ENCODE results near the gene PCYT1A.
"Not testable (repeated sequence)": the region's sequence is repeated elsewhere in the genome, so short reads cannot be mapped to it uniquely, and the experiment has no call there.

PCYT1A gene

DNA sequence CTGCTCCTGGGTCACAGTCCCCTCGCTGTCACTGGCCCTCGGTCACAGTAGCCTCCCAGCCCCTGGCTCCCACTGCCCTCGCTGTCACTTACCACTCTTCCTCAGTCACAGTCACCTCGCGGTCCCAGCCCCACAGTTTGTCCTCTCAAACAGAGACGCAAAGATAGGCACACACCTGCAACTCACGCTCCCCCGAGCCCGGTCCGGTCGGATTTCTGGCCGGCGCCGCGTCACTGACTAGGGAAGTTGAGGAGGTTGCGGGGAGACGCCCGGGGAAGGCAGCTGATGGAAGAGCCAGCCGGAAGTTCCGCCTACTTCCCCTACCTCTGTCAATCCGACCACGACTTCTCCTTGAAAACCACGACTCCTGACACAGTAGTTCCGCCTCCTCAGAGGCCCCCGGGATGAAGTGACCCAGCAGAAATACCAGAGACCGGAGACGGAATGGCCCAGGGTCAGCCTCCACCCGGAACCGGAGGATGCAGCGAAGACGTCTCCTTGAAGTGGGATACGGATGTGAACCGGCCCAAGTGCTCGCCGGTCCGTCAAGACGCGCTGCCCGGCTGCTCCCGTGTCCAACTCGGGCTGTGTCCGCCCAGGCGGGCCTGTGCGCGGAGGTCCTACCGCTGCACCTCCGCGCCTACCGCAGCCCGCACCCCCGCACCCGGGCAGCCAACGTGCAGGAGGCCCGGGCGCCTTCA is at the start of gene PCYT1A:
PCYT1A (minus strand) TSS at position 287 of the 701 bp plus-strand sequence. CDS start 17,195 bp downstream, outside the sequence.
- DNase-seq = peak; percentile 81 to 84

DNA sequence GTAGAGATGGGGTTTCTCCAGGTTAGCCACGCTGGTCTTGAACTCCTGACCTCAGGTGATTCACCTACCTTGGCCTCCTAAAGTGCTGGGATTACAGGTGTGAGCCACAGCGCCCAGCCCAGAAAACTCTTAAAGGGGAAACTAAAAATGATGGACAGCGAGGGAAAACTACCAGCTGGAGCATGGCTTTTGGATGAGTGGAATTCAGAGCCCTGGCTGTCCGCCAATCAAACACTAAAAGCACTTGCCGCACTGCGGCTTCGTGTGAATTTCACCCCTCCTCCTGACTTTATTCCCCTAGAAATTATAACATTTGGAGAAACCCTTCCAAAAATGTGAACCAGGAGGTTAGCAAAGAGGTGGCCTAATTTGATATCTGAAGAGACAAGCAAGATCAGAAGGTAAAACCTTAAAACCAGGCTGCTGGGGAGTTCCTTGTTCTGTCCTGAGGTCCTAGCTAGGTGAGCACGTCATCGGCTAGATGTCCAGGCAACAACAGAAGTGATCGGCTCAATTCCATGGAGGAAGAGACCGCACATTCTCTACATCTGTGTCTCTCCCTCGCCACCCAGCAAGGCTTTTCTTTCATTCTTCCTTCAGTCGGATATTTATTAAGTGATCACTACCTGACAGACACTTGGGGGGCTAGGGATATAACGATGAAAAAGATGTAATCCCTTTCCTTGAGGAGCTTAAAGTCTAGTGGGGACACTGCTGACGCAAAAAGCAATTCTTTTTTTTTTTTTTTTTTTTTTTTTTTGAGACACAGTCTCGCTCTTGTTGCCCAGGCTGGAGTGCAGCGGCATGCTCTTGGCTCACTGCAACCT is 49.0 kb upstream of the PCYT1A start:
- no peak for DNase-seq

DNA sequence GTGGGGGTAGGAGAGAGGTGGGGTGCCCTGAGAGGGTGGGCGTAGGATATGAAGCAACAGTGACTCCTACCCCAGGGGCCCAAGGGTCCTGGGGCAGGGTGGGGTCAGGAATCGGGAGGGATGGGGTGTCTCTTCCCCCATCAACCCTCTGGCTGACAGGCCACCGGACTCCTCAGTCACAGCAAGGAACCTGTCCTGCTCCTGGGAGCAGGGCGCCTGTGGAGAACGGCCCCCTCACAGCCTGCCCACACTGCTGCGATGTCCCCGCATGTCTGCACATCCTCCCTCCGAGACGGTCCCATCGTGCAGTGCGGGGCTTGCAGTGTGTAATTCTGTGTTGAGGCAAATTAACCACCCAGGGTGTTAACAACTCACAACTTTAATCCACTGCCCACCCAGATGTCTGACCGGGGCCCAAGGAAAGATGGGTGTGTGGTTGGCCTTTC is 48.0 kb upstream of the PCYT1A start:
- no peak for DNase-seq

DNA sequence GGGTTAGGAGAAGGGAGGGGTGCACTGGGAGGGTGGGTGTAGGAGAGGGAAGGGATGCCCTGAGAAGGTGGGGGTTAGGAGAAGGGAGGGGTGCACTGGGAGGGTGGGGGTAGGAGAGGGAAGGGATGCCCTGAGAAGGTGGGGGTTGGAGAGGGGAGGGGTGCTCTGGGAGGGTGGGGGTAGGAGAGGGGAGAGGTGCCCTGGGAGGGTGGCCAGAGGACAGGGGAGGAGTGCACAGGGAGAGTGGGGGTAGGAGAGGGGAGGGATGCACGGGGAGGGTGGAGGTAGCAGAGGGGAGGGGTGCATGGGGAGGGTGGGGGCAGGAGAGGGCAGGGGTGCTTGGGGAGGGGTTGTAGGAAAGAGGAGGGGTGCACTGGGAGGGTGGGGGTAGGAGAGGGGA is 47.5 kb upstream of the PCYT1A start:
- no peak for DNase-seq

DNA sequence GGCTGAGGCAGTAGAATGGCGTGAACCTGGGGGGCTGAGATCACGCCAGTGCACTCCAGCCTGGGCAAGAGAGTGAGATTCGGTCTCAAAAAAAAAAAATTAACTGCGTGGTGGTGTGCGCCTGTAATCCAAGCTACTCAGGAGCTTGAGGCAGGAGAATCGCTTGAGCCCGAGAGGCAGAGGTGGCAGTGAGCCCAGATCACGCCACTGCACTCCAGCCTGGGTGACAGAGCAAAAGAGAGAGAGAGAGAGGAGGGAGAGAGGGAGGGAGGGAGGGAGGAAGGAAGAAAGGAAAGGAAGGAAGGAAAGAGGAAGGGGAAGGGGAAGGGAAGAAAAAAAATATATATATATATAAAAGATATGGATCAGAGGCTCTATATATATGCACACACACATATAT is 44.6 kb upstream of the PCYT1A start:
- no peak for DNase-seq

DNA sequence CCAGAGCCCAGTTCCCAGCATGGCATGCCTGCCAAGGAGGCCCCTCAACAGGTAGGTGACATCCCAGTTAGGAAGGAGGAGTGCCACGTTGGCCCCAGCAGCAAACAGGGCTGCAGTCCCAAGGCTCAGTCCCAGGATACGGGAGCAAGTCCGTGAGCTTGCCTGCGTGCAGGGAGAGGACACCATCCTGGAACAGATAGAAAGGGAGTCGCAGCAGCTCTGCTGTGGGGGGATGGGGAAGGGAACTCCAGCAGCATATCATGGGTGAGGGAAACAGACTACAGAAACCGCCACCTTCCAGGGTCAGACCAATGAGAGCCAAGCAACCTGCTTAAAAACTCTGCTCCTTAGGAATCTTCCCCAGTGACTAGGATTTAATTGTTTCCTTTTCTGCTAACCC is 39.9 kb upstream of the PCYT1A start:
- no peak for DNase-seq

DNA sequence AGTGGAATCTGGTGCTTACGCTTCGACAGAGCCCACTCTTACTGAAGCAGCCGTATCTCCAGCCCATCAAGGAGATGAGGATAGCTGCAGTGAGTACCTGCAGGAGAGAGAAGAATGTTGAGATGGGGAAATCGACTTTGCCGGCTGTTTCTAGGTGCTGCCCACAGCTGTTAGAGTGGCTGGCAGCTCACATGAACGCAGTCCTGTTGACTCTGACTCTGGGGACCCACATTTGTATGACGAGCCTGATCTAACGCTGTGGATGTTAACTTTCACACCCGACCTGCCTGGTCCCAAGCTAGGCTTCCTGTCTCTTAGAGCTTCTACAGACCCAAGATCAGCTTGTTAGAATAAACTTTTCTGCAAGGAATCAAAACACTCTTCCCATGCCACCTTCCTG is 39.4 kb upstream of the PCYT1A start:
- DNase-seq = no peak

DNA sequence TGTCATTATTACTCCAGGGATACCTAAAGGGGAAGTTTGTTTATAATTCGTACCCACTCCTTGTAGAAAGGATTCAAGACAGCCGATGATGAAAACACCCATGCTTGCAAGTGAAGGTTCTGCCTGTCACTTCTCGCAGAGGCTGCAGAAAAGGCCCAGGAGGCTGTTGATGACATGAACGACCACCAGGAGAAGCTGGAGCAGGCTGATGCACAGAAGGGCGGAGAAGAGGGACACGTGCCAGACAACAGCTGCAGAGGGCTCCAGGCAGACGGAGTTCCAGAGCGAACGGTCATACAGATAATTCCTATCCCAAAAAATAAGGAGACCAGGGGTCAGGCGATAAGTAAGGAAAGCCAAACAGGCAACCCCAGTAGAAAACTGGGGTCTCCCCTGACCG is 36.2 kb upstream of the PCYT1A start:
- no peak for DNase-seq

DNA sequence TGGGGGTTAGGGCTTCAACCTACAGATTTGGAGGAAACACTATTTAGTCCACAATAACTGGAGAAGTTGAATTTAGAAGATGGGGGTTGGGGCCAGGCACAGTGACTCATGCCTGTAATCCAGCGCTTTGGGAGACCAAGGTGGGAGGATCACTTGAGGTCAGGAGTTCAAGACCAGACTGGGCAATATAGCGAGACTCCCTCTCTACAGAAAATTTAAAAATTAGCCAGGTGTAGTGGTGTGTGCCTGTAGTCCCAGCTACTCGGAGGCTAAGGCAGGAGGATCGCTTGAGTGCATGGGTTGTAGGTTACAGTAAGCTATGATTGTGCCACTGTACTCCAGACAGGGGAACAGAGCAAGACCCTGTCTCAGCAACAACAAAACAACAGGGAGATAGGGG is 35.5 kb upstream of the PCYT1A start:
- no peak for DNase-seq

DNA sequence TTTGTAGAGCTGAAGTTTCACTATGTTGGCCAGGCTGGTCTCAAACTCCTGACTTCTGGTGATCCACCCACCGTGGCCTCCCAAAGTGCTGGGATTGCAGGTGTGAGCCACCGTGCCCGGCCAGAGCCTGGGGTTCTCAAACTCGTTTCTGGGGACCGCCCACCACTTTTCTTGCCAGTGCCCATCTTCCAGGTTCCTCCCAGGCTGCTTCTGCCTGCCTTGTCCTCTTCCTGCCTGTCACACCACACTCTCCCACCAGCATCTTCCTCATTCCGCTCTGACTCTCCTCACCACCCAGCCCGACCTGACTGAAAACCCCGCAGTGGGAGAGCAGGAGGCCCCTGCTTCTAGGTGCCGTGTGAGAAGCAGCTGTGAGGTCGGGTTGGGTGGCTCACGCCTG is 33.6 kb upstream of the PCYT1A start:
- DNase-seq = peak in 1 of 2 donors; percentile 24

DNA sequence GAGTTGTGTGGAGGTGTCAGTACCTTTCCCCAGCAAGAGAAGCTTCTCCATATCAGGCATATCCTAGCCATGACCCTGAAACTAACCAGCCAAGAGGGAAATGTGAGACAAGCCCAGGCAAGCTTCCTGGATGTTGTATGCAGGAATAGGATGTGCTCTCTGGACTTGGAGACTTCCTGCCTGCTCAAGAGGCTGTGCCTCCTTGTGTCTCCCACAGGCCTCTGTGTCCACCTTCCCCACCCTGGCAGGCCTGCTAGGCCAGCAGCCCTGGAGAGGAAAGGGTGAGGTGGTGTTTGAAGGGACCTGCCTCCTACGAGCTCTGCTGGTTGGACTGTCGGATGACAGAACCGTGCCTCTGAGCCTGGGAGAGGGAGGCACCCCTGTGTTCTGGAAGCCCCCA is 32.6 kb upstream of the PCYT1A start:
- no peak for DNase-seq

DNA sequence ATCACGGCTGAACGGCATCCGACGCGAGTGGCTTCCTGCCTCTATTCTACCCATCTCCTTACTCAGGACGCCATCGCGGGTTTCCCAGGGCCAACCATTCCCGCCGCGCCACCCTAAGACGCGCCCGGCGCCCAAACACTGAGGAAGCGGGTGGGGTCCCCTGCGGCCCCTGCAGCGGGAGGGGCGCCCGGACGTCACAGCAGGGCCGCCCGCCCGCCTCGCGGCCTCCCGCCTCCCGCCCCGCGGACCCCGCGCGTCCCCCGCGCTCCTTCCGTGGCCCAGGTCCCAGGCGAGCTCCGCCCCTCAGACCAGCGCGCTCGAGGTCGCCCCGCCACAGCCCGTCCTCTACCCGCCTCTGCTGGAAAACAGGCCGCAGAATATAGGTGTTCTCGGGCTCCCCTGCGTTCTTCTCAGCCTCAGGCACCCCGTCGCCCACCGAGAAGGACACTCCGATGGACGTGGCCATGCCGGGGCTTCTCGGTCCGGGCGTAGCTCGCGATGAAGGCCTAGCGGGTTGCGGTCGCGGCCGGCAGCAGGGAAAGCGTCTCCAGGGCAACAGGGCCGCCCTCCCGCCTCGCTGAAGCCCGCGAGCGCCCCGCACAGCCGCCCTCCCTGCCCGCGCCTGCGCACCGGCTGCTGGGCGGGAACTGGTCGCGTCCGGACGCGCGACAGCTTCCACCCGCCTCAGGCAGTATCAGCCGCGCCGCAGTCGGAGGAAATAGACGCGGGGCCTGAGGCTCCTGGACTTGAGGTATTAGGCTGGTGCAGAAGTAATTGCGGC is 30.4 kb upstream of the PCYT1A start, which contains the start of gene DYNLT2B:
DYNLT2B (minus strand) TSS at position 554 of the 781 bp plus-strand sequence; CDS start at position 466, 88 bp downstream.
- DNase-seq = peak; percentile 89 to 91

DNA sequence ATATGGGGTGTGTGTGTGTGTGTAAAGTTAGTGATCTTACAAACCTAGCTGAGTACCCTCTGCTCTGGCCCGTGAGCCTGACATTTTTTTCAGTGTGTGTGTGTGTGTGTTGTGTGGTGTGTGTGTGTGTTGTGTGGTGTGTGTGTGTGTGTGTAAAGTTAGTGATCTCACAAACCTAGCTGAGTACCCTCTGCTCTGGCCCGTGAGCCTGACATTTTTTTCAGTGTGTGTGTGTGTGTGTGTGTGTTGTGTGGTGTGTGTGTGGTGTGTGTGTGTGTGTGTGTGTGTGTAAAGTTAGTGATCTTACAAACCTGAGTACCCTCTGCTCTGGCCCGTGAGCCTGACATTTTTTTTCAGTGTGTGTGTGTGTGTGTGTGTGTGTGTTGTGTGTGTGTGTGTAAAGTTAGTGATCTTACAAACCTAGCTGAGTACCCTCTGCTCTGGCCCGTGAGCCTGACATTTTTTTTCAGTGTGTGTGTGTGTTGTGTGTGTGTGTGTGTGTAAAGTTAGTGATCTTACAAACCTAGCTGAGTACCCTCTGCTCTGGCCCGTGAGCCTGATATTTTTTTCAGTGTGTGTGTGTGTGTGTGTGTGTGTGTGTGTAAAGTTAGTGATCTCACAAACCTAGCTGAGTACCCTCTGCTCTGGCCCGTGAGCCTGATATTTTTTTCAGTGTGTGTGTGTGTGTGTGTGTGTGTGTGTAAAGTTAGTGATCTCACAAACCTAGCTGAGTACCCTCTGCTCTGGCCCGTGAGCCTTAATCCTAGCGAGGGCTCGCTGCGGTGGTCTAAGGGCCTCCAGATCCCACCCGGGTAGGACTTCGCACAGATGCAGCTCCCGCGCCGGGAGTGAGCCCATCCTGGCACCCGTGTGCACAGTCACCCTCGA is 29.5 kb upstream of the PCYT1A start:
- DNase-seq = peak in 1 of 2 donors; percentile 16

DNA sequence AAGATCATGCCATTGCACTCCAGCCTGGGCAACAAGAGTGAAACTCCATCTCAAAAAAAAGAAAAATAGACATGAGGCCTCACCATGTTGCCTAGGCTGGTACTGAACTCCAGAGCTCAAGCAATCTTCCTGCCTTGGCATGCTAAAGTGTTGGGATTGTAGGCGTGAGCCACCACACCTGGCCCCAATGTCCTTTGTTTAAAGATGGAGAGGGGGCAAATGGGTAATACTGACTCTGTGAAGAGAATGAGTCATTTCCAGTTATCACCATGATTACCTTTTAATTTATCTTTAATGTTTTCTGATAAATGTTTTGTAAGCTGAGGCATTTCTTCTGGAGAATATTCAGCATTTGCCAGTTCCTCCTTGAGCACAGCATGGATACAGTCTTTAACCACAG is 28.3 kb upstream of the PCYT1A start:
- no peak for DNase-seq

DNA sequence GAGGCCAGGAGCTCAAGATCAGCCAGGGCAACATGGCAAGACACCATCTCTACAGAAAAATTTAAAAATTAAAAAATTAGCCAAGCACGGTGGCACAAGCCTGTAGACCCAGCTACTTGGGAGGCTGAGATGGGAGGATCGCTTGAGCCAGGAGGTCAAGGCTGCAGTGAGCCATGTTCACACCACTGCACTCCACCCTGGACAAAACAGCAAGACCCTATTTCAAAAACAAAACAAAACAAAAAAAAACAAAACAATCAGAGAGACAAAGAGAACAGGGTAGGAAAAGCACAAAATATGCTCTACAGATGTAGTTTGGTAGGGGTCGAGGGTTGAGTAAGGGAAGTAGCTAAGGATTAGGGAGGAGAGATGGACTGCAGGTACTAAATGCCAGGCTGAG is 27.1 kb upstream of the PCYT1A start:
- no peak for DNase-seq

DNA sequence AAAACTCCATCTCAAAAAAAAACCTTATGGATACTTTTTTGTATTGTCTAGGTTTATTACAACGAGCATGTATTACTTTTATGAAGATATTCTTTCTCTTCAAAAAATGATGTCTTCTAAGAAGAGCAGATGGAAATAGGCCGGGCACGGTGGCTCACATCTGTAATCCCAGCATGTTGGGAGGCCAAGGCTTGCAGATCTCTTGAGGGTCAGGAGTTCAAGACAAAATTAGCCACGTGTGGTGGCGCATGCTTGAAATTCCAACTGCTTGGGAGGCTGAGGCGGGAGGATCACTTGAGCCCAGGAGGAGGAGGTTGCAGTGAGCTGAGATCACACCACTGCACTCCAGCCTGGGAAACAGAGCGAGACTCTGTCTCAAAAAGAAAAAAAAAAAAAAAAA is 26.6 kb upstream of the PCYT1A start:
- not testable (repeated sequence) for DNase-seq

DNA sequence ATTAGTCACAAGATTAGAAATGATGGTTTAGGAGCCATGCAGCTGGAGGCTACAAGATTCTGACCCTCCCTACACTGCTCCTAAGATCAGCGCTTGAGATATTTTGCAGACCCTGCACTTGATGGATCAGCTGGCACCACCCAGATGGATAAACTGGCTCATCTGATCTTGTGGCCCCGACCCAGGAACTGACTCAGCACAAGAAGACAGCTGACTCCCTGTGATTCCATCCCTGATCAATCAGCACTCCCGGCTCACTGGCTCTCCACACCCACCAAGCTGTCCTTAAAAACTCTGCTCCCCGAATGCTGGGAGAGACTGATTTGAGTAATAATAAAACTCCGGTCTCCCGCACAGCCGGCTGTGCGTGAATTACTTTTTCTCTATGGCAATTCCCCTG is 15.4 kb upstream of the PCYT1A start:
- not testable (repeated sequence) for DNase-seq

DNA sequence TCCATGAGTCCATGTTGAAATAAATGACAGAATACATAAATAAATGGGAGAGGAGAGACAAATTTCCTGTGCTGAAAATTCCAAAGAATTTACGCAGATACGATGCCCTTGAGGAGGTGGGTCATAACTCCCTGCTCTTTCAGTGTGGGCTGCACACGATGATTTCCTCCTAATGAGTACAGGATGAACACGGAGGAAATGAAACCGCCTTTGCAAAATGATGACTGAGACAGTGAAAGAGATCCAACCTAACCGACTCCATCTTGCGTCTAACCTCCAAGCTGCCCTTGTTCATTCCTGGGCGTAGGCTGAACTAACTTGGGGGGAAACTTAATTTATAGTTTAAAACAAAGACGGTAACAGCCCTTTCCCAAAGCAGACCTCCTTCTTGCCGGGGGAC is 15.0 kb upstream of the PCYT1A start:
- DNase-seq = not testable (repeated sequence)

DNA sequence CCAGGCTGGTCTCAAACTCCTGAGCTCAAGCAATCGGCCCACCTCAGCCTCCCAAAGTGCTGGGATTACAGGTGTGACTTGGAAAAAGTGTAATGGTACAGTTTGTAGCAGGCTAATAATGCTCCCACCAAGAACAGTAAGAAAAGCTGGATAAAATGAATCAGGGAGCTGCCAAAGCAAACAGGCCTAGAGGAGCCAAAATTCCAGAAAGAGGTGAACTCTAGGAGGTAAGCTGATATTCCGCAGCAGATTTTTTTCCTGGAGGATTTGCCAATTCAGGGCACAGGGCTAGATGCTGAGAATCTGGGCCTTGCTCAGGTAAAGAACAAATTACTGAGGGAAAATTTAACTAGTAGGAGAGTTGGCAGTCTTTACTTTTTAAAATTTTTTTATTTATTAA is 11.0 kb upstream of the PCYT1A start:
- no peak for DNase-seq

DNA sequence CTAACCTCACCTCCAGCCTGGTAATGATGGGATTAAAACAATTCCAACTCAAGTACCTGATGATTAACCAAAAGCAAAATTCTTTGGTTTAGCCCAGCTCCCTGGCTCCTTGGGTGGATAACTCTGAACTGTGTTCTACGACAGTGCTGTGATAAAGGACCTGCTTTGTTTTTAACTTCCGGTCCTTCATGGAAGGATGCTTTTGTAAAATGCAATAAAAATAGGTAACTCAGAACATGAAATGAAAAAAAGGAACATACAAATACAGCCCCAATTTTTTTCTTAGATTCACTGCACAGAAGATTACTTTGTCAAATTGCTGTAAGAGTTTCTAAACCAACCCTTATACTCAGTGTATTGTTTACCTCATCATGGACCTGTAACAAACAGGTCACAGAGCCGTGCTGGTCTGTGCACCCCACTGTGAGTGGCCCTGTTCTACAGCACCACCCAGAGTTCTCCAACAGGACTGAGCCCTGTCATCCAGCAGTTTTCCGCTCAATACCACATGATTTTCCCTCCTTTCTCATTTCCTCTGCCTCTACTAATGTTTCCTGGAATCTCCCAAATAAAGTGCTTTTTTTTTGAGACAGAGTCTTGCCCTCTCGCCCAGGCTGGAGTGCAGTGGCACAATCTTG is 4.9 kb upstream of the PCYT1A start:
- no peak for DNase-seq

DNA sequence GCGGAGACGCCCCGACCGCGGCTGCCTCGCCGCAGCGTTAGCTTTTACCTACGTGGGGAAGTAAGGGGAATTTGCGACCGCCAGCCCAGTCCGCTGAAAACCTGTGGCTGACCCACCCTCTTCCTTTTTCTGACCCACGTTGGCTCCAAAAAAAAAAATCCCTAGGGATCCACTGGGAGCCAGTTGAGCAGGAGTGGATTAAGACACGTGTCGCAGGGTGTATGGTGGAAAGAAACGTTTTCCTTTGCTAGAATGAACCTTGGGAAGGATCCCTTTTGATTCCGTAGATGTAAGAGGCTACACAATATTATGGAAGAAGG is 575 bp upstream of the PCYT1A start:
- no peak for DNase-seq

DNA sequence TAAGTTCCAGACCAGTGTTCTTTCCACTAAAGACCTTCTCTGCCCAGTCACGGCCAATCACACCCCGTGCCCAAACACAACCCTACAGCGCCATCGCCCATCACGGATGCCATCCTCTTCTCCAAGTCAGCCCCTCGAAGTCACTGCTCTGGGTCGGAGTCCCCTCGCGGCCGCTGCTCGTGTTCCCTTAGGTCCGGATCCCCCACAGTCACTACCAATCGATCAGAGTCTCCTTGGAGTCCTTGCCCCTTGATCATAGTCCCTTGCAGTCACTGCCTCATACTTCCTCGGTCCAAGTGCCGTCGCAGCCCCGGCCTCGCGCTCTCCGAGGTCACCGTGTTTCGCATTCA is 461 bp downstream of the PCYT1A start:
- no peak for DNase-seq
